ENCODE measurements around the gene PTGR2.

- TF ChIP-seq CTCF (IDR thresholded peaks at IDR 0.05) = no peak
- no peak for TF ChIP-seq ZFX (IDR thresholded peaks at IDR 0.05; ENCODE audit: borderline replicate concordance)
These were observed 22.6 kb upstream of the PTGR2 start for GRCh38 chr14:73829071-73829470.
